ENCODE results near the gene ALDH18A1. TPM values are rescaled to one million over a fixed set of nuclear protein-coding genes. Genes with fewer than 3 reads are reported as not detected.

The ALDH18A1 gene
- polyA plus RNA-seq, 1 donor (not counting 4 experiments of a cell fraction or from before 2014, with no cell fraction given) = 53.4 TPM

GRCh38 chr10:95567903-95568630, 88.4 kb downstream of the ALDH18A1 start:
- H3K9ac ChIP-seq (ENCODE audit: control insufficient read depth, extremely low read depth, insufficient read depth, low read length) = no peak overlapping the region
- DNase-seq (ENCODE audit: low read depth, low spot score) (no peak), FAIRE-seq (no peak)
- TF ChIP-seq, protein P1, sequence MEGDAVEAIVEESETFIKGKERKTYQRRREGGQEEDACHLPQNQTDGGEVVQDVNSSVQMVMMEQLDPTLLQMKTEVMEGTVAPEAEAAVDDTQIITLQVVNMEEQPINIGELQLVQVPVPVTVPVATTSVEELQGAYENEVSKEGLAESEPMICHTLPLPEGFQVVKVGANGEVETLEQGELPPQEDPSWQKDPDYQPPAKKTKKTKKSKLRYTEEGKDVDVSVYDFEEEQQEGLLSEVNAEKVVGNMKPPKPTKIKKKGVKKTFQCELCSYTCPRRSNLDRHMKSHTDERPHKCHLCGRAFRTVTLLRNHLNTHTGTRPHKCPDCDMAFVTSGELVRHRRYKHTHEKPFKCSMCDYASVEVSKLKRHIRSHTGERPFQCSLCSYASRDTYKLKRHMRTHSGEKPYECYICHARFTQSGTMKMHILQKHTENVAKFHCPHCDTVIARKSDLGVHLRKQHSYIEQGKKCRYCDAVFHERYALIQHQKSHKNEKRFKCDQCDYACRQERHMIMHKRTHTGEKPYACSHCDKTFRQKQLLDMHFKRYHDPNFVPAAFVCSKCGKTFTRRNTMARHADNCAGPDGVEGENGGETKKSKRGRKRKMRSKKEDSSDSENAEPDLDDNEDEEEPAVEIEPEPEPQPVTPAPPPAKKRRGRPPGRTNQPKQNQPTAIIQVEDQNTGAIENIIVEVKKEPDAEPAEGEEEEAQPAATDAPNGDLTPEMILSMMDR (optimal IDR thresholded peaks at IDR 0.05 in 1 of 3, IDR thresholded peaks at IDR 0.05 in 1 of 3, conservative IDR thresholded peaks at IDR 0.05 in 1 of 3; ENCODE audit: extremely low read depth in 1 of 3, insufficient read depth in 2 of 3, low read length in 3 of 3) = no peak
- TF ChIP-seq EZH2 (IDR thresholded peaks at IDR 0.05; ENCODE audit: low read length) = no peak
- H3K9me3 ChIP-seq (ENCODE audit: control insufficient read depth, low read depth, low read length) = no peaks in the 10 kb centered on the region
- H3K27ac ChIP-seq (ENCODE audit: control insufficient read depth, insufficient read depth, low read length) = no peak overlapping the region
- no peaks in the 10 kb centered on the region for H4K20me1 ChIP-seq (ENCODE audit: control insufficient read depth, extremely low read depth, insufficient read depth, low read length)
- no peaks in the 10 kb centered on the region for H3K79me2 ChIP-seq (ENCODE audit: control insufficient read depth, insufficient read depth, low read length)
- H3K36me3 ChIP-seq (ENCODE audit: control insufficient read depth in 2 of 2, extremely low read depth in 1 of 2, insufficient read depth in 2 of 2, low read length in 2 of 2) = no peaks in the 10 kb centered on the region
- H3K4me2 ChIP-seq (ENCODE audit: control insufficient read depth, extremely low read depth, insufficient read depth, low read depth, low read length) = no peak overlapping the region
- no peaks in the 10 kb centered on the region for H3K27me3 ChIP-seq (ENCODE audit: control insufficient read depth, extremely low read depth, insufficient read depth, low read length)
- dilution Hi-C loops (cut with MboI; ENCODE audit: extremely low pct_ligation_motif_present, low sequenced_read_pairs) = no loop called here
- no peaks in the 10 kb centered on the region for H3K9me1 ChIP-seq (ENCODE audit: control insufficient read depth, extremely low read depth, insufficient read depth, low read length)
- H3K4me1 ChIP-seq (ENCODE audit: control insufficient read depth, extremely low read depth, insufficient read depth, low read length) = no peaks in the 10 kb centered on the region
- H3K4me3 ChIP-seq (ENCODE audit: control insufficient read depth in 2 of 3, extremely low read depth in 1 of 3, insufficient read depth in 2 of 3, low read depth in 1 of 3, low read length in 3 of 3) = no peak overlapping the region
- H2AFZ ChIP-seq (ENCODE audit: control insufficient read depth, low read length) = no peak overlapping the region

DNA sequence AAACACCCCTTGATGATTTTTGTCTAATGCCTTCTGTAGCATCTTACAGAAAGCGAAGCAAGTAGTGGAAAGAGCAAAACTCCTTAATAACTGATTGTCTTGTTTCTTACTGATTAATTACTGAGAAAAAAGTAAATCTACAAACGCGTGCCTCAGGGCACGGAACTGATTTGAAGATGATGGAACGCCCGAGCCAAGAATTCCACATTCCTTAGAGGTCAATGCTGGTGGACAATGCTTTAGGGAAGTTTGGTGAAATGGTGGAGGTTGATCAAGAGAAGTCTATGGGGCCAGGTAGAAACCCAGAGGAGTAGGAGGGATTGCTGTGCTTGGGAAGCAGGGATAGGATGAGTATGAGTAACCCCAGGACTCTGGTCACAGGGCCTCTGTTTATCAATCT, 90.4 kb downstream of the ALDH18A1 start:
- no peaks in the 10 kb centered on the region for H3K27me3 ChIP-seq (ENCODE audit: control insufficient read depth, extremely low read depth, insufficient read depth, low read length)
- FAIRE-seq = no peak
- no peak overlapping the region for H3K4me2 ChIP-seq (ENCODE audit: control insufficient read depth, extremely low read depth, insufficient read depth, low read depth, low read length)
- no peaks in the 10 kb centered on the region for H3K4me1 ChIP-seq (ENCODE audit: control insufficient read depth, extremely low read depth, insufficient read depth, low read length)
- no peak for TF ChIP-seq EZH2 (IDR thresholded peaks at IDR 0.05; ENCODE audit: low read length)
- TF ChIP-seq, protein P1 (optimal IDR thresholded peaks at IDR 0.05 in 1 of 3, IDR thresholded peaks at IDR 0.05 in 1 of 3, conservative IDR thresholded peaks at IDR 0.05 in 1 of 3; ENCODE audit: extremely low read depth in 1 of 3, insufficient read depth in 2 of 3, low read length in 3 of 3) = no peak
- H3K9ac ChIP-seq (ENCODE audit: control insufficient read depth, extremely low read depth, insufficient read depth, low read length) = no peak overlapping the region
- no peaks in the 10 kb centered on the region for H3K36me3 ChIP-seq (ENCODE audit: control insufficient read depth in 2 of 2, extremely low read depth in 1 of 2, insufficient read depth in 2 of 2, low read length in 2 of 2)
- H3K79me2 ChIP-seq (ENCODE audit: control insufficient read depth, insufficient read depth, low read length) = no peaks in the 10 kb centered on the region
- H2AFZ ChIP-seq (ENCODE audit: control insufficient read depth, low read length) = no peak overlapping the region
- no peaks in the 10 kb centered on the region for H4K20me1 ChIP-seq (ENCODE audit: control insufficient read depth, extremely low read depth, insufficient read depth, low read length)
- H3K27ac ChIP-seq (ENCODE audit: control insufficient read depth, insufficient read depth, low read length) = no peak overlapping the region
- no peak for DNase-seq (ENCODE audit: low read depth, low spot score)
- H3K9me3 ChIP-seq (ENCODE audit: control insufficient read depth, low read depth, low read length) = no peaks in the 10 kb centered on the region
- dilution Hi-C loops (cut with MboI; ENCODE audit: extremely low pct_ligation_motif_present, low sequenced_read_pairs) = no loop called here
- H3K9me1 ChIP-seq (ENCODE audit: control insufficient read depth, extremely low read depth, insufficient read depth, low read length) = no peaks in the 10 kb centered on the region
- no peak overlapping the region for H3K4me3 ChIP-seq (ENCODE audit: control insufficient read depth in 2 of 3, extremely low read depth in 1 of 3, insufficient read depth in 2 of 3, low read depth in 1 of 3, low read length in 3 of 3)
